H1 (cell line): ENCODE measurements around the gene SRMS. TPM values are rescaled to one million over a fixed set of nuclear protein-coding genes. Genes with fewer than 3 reads are reported as not detected.

ENCODE experiments used
- CTCF ChIA-PET: fragments of 300-600 bp; sonication (Branson Sonifier 250); formaldehyde crosslinking; loops from one replicate; lab custom pipeline; 2021; ENCODE audit not compliant: partially characterized antibody; lab: Charles Lee
- POLR2A ChIA-PET: fragments of 300-600 bp; sonication (Branson Sonifier 250); formaldehyde crosslinking; loops from one replicate; lab custom pipeline; 2021; ENCODE audit warnings: inconsistent platforms; ENCODE audit not compliant: partially characterized antibody; lab: Charles Lee
- DNase-seq, 2 experiments: peaks; one replicate each; pipeline versions ENCODE4 v3.0.0 to v3.0.0-alpha.2; 2010 to 2022; ENCODE audit warnings: low spot score in 2 of 2, low read depth in 1 of 2, mixed read lengths in 1 of 2
- FAIRE-seq: peaks from 2 replicates; lab custom pipeline; 2011; peaks lifted over from hg19 to GRCh38; lab: Jason Lieb, UNC
- H2AFZ ChIP-seq: 2 replicates; pipeline ENCODE4 v1.8.1; 2012; ENCODE audit warnings: low read length, inconsistent platforms
- H2AK5ac ChIP-seq: 2 replicates; pipeline ENCODE4 v1.6.1; 2013; ENCODE audit warnings: low read depth, low read length
- H2BK120ac ChIP-seq: replicated peaks from 2 replicates; pipeline ENCODE3; 2013; ENCODE audit warnings: low read depth, low read length, inconsistent platforms
- H2BK12ac ChIP-seq: 2 replicates; pipeline ENCODE4 v1.6.1; 2013; ENCODE audit warnings: low read depth, low read length
- H2BK15ac ChIP-seq: 2 replicates; pipeline ENCODE4 v1.6.1; 2013; ENCODE audit warnings: low read length
- H2BK20ac ChIP-seq: 2 replicates; pipeline ENCODE4 v1.6.1; 2013; ENCODE audit warnings: low read length
- H2BK5ac ChIP-seq: 2 replicates; pipeline ENCODE4 v1.6.1; 2013; ENCODE audit warnings: low read depth, low read length
- H3K14ac ChIP-seq: 2 replicates; pipeline ENCODE4 v1.6.1; 2013; ENCODE audit warnings: inconsistent platforms; ENCODE audit not compliant: insufficient read length
- H3K18ac ChIP-seq: 2 replicates; pipeline ENCODE4 v1.6.1; 2013; ENCODE audit warnings: low read length; ENCODE audit errors: extremely low read depth
- H3K23ac ChIP-seq: 2 replicates; pipeline ENCODE4 v1.6.1; 2013; ENCODE audit warnings: inconsistent platforms; ENCODE audit not compliant: insufficient read length
- H3K23me2 ChIP-seq: 2 replicates; pipeline ENCODE4 v1.6.1; 2013; ENCODE audit warnings: low read depth, low read length
- H3K27ac ChIP-seq: 2 replicates; pipeline ENCODE4 v1.6.1; 2011; ENCODE audit warnings: low read depth, low read length, inconsistent platforms
- H3K27me3 ChIP-seq, 4 experiments: replicated peaks in 1 of 4; 1 replicate in 1 of 4; 2 replicates in 3 of 4; pipeline versions ENCODE4 v1.6.1 to v1.8.1; 2011 to 2013; ENCODE audit warnings: low read length in 3 of 4, mild to moderate bottlenecking in 3 of 4, inconsistent platforms in 2 of 4, mixed read lengths in 2 of 4, moderate library complexity in 1 of 4; ENCODE audit not compliant: control insufficient read depth in 3 of 4, insufficient read depth in 3 of 4; ENCODE audit errors: extremely low read depth in 1 of 4
- H3K36me3 ChIP-seq, 4 experiments: 2 replicates each; pipeline versions ENCODE4 v1.6.1 to v1.8.1; 2011 to 2013; ENCODE audit warnings: mild to moderate bottlenecking in 4 of 4, low read length in 3 of 4, moderate library complexity in 2 of 4, control low read depth in 1 of 4, inconsistent platforms in 1 of 4; ENCODE audit not compliant: insufficient read depth in 4 of 4, control insufficient read depth in 2 of 4
- H3K4ac ChIP-seq: replicated peaks from 2 replicates; pipeline ENCODE3; 2013; ENCODE audit warnings: low read length, low read depth, mixed read lengths, inconsistent platforms; ENCODE audit not compliant: insufficient read length
- H3K4me1 ChIP-seq, 4 experiments: replicated peaks in 1 of 4; 1 replicate in 1 of 4; 2 replicates in 3 of 4; pipeline versions ENCODE4 v1.6.1 to v1.8.1; 2011 to 2013; ENCODE audit warnings: low read length in 3 of 4, inconsistent platforms in 2 of 4, mixed read lengths in 1 of 4; ENCODE audit not compliant: insufficient read depth in 4 of 4, control insufficient read depth in 3 of 4
- H3K4me2 ChIP-seq, 2 experiments: 2 replicates each; pipeline versions ENCODE4 v1.6.1 to v1.8.1; 2011 to 2013; ENCODE audit warnings: low read depth in 2 of 2, low read length in 2 of 2, control low read depth in 1 of 2, inconsistent platforms in 1 of 2, mild to moderate bottlenecking in 1 of 2; ENCODE audit not compliant: insufficient read depth in 1 of 2
- H3K4me3 ChIP-seq, 4 experiments: fragments of 200-600, 300-600 bp in 1 of 4; sonication (generic), shearing (Covaris generic), sonication (Bioruptor Twin) in 1 of 4; 2 replicates each; pipeline versions ENCODE4 v1.5.1 to v1.8.1; 2011 to 2016; ENCODE audit warnings: low read length in 4 of 4, low read depth in 3 of 4, control low read depth in 2 of 4, inconsistent platforms in 2 of 4, mild to moderate bottlenecking in 2 of 4, mixed read lengths in 1 of 4, moderate library complexity in 1 of 4; ENCODE audit not compliant: insufficient read depth in 2 of 4; ENCODE audit errors: extremely low read depth in 1 of 4
- H3K56ac ChIP-seq: replicated peaks from 2 replicates; pipeline ENCODE3; 2013; ENCODE audit warnings: low read depth, mild to moderate bottlenecking, mixed read lengths, low read length, inconsistent platforms; ENCODE audit not compliant: insufficient read length
- H3K79me1 ChIP-seq: 2 replicates; pipeline ENCODE4 v1.6.1; 2013; ENCODE audit warnings: low read depth, low read length, control low read depth
- H3K79me2 ChIP-seq, 2 experiments: 2 replicates each; pipeline versions ENCODE4 v1.6.1 to v1.8.1; 2012 to 2013; ENCODE audit warnings: low read length in 2 of 2, mild to moderate bottlenecking in 2 of 2, inconsistent platforms in 1 of 2; ENCODE audit not compliant: insufficient read depth in 2 of 2, control insufficient read depth in 1 of 2
- H3K9ac ChIP-seq, 4 experiments: replicated peaks in 1 of 4; 1 replicate in 1 of 4; 2 replicates in 3 of 4; pipeline versions ENCODE4 v1.6.1 to v1.8.1; 2011 to 2013; ENCODE audit warnings: low read depth in 3 of 4, low read length in 3 of 4, control low read depth in 2 of 4, mild to moderate bottlenecking in 2 of 4, moderate library complexity in 2 of 4, inconsistent platforms in 1 of 4; ENCODE audit errors: extremely low read depth in 1 of 4
- H3K9me3 ChIP-seq, 2 experiments: 2 replicates each; pipeline versions ENCODE4 v1.6.1 to v1.8.1; 2012 to 2013; ENCODE audit warnings: mild to moderate bottlenecking in 2 of 2, moderate library complexity in 2 of 2, control low read depth in 1 of 2, inconsistent platforms in 1 of 2, low read depth in 1 of 2, low read length in 1 of 2, mixed read lengths in 1 of 2; ENCODE audit not compliant: insufficient read depth in 2 of 2
- H4K20me1 ChIP-seq, 2 experiments: replicated peaks in 1 of 2; 2 replicates each; pipeline versions ENCODE3 to v1.8.1; 2011 to 2013; ENCODE audit warnings: inconsistent platforms in 2 of 2, low read length in 2 of 2, mild to moderate bottlenecking in 1 of 2; ENCODE audit not compliant: insufficient read depth in 2 of 2, control insufficient read depth in 1 of 2
- H4K5ac ChIP-seq: 2 replicates; pipeline ENCODE4 v1.6.1; 2013; ENCODE audit warnings: low read length, low read depth, mixed read lengths, inconsistent platforms; ENCODE audit not compliant: insufficient read length
- H4K8ac ChIP-seq: 2 replicates; pipeline ENCODE4 v1.8.0; 2013; ENCODE audit warnings: mild to moderate bottlenecking, moderate library complexity, low read length, inconsistent platforms; ENCODE audit not compliant: insufficient read depth; ENCODE audit errors: extremely low read depth
- H4K91ac ChIP-seq: replicated peaks from 2 replicates; pipeline ENCODE3; 2013; ENCODE audit warnings: low read length, mixed read lengths, inconsistent platforms; ENCODE audit not compliant: insufficient read length
- CREB1 ChIP-seq: IDR thresholded peaks from 2 replicates; pipeline ENCODE4 v1.6.1; 2012; ENCODE audit warnings: inconsistent platforms
- HDAC2 ChIP-seq, 2 experiments: fragments of 300-600 bp in 1 of 2; sonication (generic) in 1 of 2; IDR thresholded peaks; 2 replicates each; pipeline ENCODE4 v1.6.1; 2011 to 2012; ENCODE audit warnings: low read depth in 2 of 2, low read length in 2 of 2, mild to moderate bottlenecking in 2 of 2, moderate library complexity in 2 of 2, borderline replicate concordance in 1 of 2, inconsistent platforms in 1 of 2
- KDM5A ChIP-seq: fragments of 200-600 bp; IDR thresholded peaks from 2 replicates; pipeline ENCODE4 v1.7.1; 2012; ENCODE audit warnings: mild to moderate bottlenecking, low read length, inconsistent platforms, mixed read lengths
- NRF1 ChIP-seq: IDR thresholded peaks from 2 replicates; pipeline ENCODE4 v1.6.1; 2011; ENCODE audit warnings: mild to moderate bottlenecking, low read depth, low read length, improper control_type of control experiment
- PHF8 ChIP-seq: fragments of 200-600 bp; sonication (generic); conservative IDR thresholded peaks from 2 replicates; pipeline ENCODE4 v1.7.1; 2012; ENCODE audit warnings: low read depth, mild to moderate bottlenecking, inconsistent platforms, low read length, moderate library complexity
- POLR2A ChIP-seq, 2 experiments: IDR thresholded peaks; 1 replicate in 1 of 2; 2 replicates in 1 of 2; pipeline ENCODE4 v1.6.1; 2011; ENCODE audit warnings: low read depth in 2 of 2, low read length in 2 of 2, mild to moderate bottlenecking in 2 of 2; ENCODE audit errors: control extremely low read depth in 1 of 2
- POLR2AphosphoS5 ChIP-seq: IDR thresholded peaks from 2 replicates; pipeline ENCODE4 v1.6.1; 2011; ENCODE audit warnings: low read depth, low read length
- SIN3A ChIP-seq, 2 experiments: IDR thresholded peaks in 1 of 2; conservative IDR thresholded peaks in 1 of 2; 2 replicates each; pipeline ENCODE4 v1.6.1; 2011 to 2012; ENCODE audit warnings: low read length in 2 of 2, improper control_type of control experiment in 1 of 2, low read depth in 1 of 2, mild to moderate bottlenecking in 1 of 2
- SUZ12 ChIP-seq: fragments of 200-600 bp; sonication (generic); IDR thresholded peaks from 2 replicates; pipeline ENCODE4 v1.6.1; 2012; ENCODE audit warnings: mild to moderate bottlenecking, inconsistent platforms, low read length, moderate library complexity, mixed read lengths
- TAF1 ChIP-seq: IDR thresholded peaks from 2 replicates; pipeline ENCODE4 v1.6.1; 2011; ENCODE audit warnings: mild to moderate bottlenecking, low read depth, low read length
- TBP ChIP-seq: IDR thresholded peaks from 2 replicates; pipeline ENCODE4 v1.6.1; 2011; ENCODE audit warnings: low read depth, low read length, improper control_type of control experiment
- TCF12 ChIP-seq: IDR thresholded peaks from 2 replicates; pipeline ENCODE4 v1.6.1; 2011; ENCODE audit warnings: low read depth, mild to moderate bottlenecking, low read length
- WGBS, 2 experiments: shearing (Covaris generic) in 1 of 2; methylation state at CpG; one replicate each; pipeline versions ENCODE4 v1.1.6 to v1.1.7; 2013 to 2015; ENCODE audit warnings: low lambda C conversion rate in 2 of 2, mixed read lengths in 2 of 2, inconsistent platforms in 1 of 2, low coverage in 1 of 2, missing lambda C conversion rate in 1 of 2; ENCODE audit not compliant: insufficient replicate concordance in 2 of 2, insufficient coverage in 1 of 2, insufficient read length in 1 of 2; ENCODE audit errors: extremely low coverage in 1 of 2, missing lambda C conversion rate in 1 of 2; 5-methylcytosine and 5-hydroxymethylcytosine counted together
- polyA plus RNA-seq, 7 experiments: library from polyadenylated mRNA; depleted of rRNA in 3 of 7; stranded (reverse) in 5 of 7; unstranded in 2 of 7; fragments of >200 nt in 5 of 7; fragments of 200-250 nt in 2 of 7; gene quantifications; 1 replicate in 5 of 7; 2 replicates in 1 of 7; 4 replicates in 1 of 7; pipeline versions ENCODE4 v1.2.1 to v1.2.3, GENCODE V29; 2011 to 2013; ENCODE audit warnings: missing spikeins in 2 of 7, mixed read lengths in 2 of 7
- total RNA-seq: library from RNA; stranded (reverse); fragmentation: NEBNext Ultra II Directional; extraction: Animal tissue kit (Norgen Biotek cat#: 25700); gene quantifications from 2 replicates; pipeline ENCODE4 v1.2.1, GENCODE V29; 2021

SRMS gene
- total and polyA plus RNA-seq, 2 of the 8 experiments (the other 6 are each of a cell fraction or from before 2014, with no cell fraction given), result 0.39 to 0.76 TPM

- H4K20me1 ChIP-seq, result peaks cover 3 to 22% of the 10 kb centered on the region in 2 experiments
- peak within 1 kb of the TSS; percentile 66 to 99 (median 88) for H3K4me3 ChIP-seq
- peaks cover 0 to 14% (median 0%) of the 10 kb centered on the region in 4 experiments; a peak in 2 of 8 replicates for H3K36me3 ChIP-seq
- peak within 1 kb of the TSS; percentile 80 to 97 (median 90) for H3K9ac ChIP-seq
- 2% methylated on average over 18 of the region's 64 CpGs; no CpG with 5 or more reads in 1 of the 2 experiments for WGBS, 2 experiments
- no peak within 1 kb of the TSS for H2BK20ac ChIP-seq
- no peak within 1 kb of the TSS for H2AFZ ChIP-seq
- H3K9me3 ChIP-seq, result no peaks in the 10 kb centered on the region
- H4K8ac ChIP-seq, result peak within 1 kb of the TSS; percentile 99
- H2BK5ac ChIP-seq, result peak within 1 kb of the TSS; percentile 75
- H2BK120ac ChIP-seq, result peak within 1 kb of the TSS; percentile 13
- peak within 1 kb of the TSS; percentile 9; the same call in 1 of the 2 replicates for H2BK15ac ChIP-seq
- ChIA-PET CTCF (interaction anchor here (1.5 to 4.2 kb wide), 4 partner anchors 14 to 73 kb away, joined by 4 to 28 read pairs (median 11); partner anchors contain the start of gene PTK6), POLR2A (interaction anchor here (0.6 to 4.6 kb wide), 26 partner anchors 9 to 453 kb away, joined by 3 to 59 read pairs (median 5); partner anchors contain the start of genes COL20A1, KCNQ2, PTK6 and RTEL1)
- peaks cover 0 to 21% (median 10%) of the 10 kb centered on the region in 4 experiments; a peak in 5 of 7 replicates for H3K4me1 ChIP-seq
- DNase-seq, result peak; percentile 39 to 88
- H3K27ac ChIP-seq, result peak within 1 kb of the TSS; percentile 87
- peak within 1 kb of the TSS; percentile 68 to 97 for H3K4me2 ChIP-seq
- H3K56ac ChIP-seq, result peak within 1 kb of the TSS; percentile 69
- peak within 1 kb of the TSS; percentile 48 for H4K5ac ChIP-seq
- no peak within 1 kb of the TSS for H3K14ac ChIP-seq
- peak within 1 kb of the TSS; percentile 38 for H3K4ac ChIP-seq
- H3K79me2 ChIP-seq, result peaks cover 0 to 4% of the 10 kb centered on the region in 2 experiments; a peak in 1 of 4 replicates
- H3K23ac ChIP-seq, result no peak within 1 kb of the TSS
- 0 out of 2 replicates have a peak within 1 kb of the TSS, but pooled peaks have one; percentile 75 for H2BK12ac ChIP-seq
- no peak within 1 kb of the TSS for H2AK5ac ChIP-seq
- no peak for FAIRE-seq
- H4K91ac ChIP-seq, result peak within 1 kb of the TSS; percentile 93
- H3K79me1 ChIP-seq, result peaks cover 7% of the 10 kb centered on the region; the same call in 1 of the 2 replicates
- peak within 1 kb of the TSS; percentile 71 for H3K18ac ChIP-seq
- H3K27me3 ChIP-seq, result peaks cover 0 to 6% (median under 1%) of the 10 kb centered on the region in 4 experiments; a peak in 2 of 7 replicates
- H3K23me2 ChIP-seq, result peaks cover 17% of the 10 kb centered on the region; the same call in 1 of the 2 replicates
- TF ChIP-seq TAF1 (peak; percentile 65), SIN3A (conservative IDR thresholded peaks at IDR 0.05 in 1 of 2, IDR thresholded peaks at IDR 0.05 in 1 of 2; ENCODE audit: low read depth in 1 of 2, low read length in 2 of 2) (no peak), POLR2AphosphoS5 (peak; percentile 74), CREB1 (peak; percentile 78), SUZ12 (0 out of 2 replicates have a peak, but pooled peaks have one; percentile 44), TBP (peak; percentile 88; the same call in 1 of the 2 replicates), TCF12 (no peak), KDM5A (no peak), POLR2A (IDR thresholded peaks at IDR 0.05; ENCODE audit: control extremely low read depth in 1 of 2, low read depth in 2 of 2, low read length in 2 of 2) (peak; percentile 70 to 87), PHF8 (peak; percentile 78; the same call in 1 of the 2 replicates), HDAC2 (IDR thresholded peaks at IDR 0.05; ENCODE audit: borderline replicate concordance in 1 of 2, low read depth in 2 of 2, low read length in 2 of 2) (peak; percentile 21 to 99; a peak in 2 of 4 replicates), NRF1 (peak; percentile 36)
These were observed 27.0 kb downstream of the SRMS start, which contains the start of gene PPDPF for GRCh38 chr20:63520504-63520933. Gene PPDPF (plus strand): TSS chr20:63520765. CDS start chr20:63521309, 544 bp downstream.
